ENCODE measurements around the gene ARFGAP2.

The ARFGAP2 gene

DNA sequence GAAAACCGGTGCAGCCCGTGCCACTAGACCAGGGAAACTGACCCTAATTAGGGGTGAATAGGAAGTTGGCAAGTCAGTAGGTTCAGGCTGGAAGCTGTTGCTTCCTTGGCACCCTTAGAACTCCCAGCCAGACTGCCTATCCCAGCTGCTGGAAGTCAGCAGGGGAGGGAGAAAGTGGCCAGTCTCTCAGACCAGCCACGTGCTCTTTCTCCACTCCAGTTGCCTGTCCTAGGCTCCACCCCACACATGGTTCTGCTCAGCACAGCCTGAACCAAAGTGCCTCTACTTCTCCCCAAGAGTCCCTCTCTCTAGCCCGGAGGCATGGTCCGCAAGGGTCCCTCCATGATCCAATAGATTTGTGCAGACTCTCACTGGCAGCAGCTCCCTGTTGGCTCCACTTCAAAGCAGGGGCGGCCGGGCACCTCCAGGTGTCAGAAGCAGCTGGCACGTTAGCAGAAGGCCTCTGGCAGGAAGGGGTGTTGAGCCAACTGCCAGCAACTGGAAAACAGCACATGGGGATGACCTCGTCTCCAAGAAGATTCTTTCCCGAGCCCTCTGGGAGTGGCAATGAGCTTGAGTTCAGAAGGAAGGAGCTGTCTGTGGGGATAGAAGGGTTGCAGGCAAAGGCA is 27.7 kb downstream of the ARFGAP2 start:
- no peak for DNase-seq (ENCODE audit: low spot score)

GRCh38 chr11:47148270-47148669 is 28.4 kb downstream of the ARFGAP2 start:
- no peak for DNase-seq (ENCODE audit: low spot score)

DNA sequence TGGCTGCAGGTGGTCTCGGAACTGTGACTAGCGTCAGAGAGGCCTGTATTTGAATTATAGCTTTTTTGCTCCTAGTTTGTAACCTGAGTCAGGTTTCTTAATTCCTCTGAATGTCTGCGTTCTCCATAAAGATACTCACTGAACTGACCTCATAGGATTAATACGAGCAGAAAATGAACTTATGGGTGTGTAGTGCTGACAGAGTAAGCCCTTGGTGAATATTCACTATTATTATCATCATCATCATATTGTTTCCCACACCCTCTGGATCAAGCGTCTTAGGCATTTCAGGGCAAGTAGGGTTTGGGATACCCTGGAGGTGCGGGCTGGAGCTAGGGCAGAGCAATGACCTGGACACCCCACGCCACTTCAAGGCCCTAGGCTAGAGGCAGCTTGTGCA is 29.0 kb downstream of the ARFGAP2 start:
- DNase-seq (ENCODE audit: low spot score): no peak

DNA sequence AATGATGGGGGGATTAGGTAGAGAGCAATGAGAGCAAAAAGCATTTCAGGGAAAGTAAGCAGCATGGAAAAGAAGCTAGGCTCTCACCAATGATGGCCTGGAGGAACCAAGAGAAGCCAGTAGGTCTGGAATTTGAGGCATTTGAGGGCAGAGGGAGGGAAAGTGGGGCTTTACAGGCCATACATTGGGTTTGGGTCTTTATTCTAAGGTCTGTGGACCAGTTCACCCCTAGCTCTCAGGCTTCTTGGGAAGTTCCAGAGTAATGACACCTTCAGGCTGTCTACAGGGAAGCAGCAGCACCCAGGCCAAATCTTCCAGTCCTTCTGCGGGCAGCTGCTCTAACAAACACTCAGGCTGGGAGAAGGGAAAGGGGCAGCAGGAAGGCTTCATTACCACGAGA is 29.4 kb downstream of the ARFGAP2 start:
- no peak for DNase-seq (ENCODE audit: low spot score)

- no peak for DNase-seq (ENCODE audit: low spot score)
Measured at GRCh38 chr11:47144541-47144940, 32.1 kb downstream of the ARFGAP2 start.

- DNase-seq (ENCODE audit: low spot score): peak; percentile 32
Measured at GRCh38 chr11:47143322-47143721, 33.4 kb downstream of the ARFGAP2 start.

DNA sequence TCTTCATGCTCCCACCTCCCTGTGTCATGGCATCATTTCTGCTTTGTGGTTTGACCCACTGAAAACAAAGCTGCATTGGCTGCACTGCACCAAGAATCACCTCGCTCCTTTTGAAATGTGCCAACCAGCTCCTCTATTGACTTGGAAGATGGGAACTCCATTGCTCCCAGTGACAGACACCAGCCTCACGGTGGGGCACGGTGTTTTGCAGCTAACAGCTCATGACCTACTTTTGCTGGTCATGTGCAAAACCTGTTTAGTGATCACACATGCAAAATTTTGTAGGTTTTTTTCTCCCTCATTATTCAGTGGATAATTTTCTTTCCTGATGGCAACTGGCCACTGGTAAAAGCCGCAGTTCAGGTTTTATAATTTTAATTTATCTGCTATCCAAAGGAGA is 36.8 kb downstream of the ARFGAP2 start:
- no peak for DNase-seq (ENCODE audit: low spot score)

DNA sequence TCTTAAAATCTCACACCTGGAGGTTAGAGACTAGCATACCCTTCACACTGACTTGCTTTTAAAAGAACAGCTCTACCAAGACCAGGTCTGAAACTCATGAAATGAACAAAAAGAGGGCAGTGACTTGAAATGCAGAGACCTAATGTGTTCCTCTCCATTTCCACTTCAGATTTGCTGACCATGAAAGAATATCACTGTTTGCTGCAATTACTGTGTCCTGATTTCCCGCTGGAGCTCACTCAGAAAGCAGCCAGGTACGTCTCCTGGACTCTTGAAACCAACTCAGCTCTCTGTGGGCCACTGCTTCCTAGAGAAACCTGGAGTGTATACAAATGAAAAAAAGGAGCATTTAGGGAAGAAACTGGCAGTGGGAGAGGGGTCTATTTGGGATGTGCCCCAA is 39.2 kb downstream of the ARFGAP2 start:
- no peak for DNase-seq (ENCODE audit: low spot score)

DNA sequence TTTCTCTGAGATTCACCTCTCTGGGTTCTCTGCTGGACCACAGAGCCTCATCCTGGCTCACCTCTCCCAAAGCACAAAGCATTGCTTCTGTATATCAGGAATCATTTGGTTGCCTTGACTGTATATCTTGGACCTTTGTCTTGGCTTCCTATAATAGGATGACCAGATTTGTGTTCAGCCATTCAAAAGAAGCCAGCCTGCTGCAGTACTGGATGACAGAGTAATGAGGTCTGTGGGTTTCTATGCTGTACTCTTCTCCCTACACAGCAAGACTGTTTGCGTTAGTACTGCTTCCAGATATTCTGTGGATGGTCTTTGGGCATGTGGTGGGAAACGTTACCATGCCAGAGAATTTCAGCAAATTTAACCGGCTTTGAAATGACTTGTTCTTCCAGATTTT is 39.8 kb downstream of the ARFGAP2 start:
- no peak for DNase-seq (ENCODE audit: low spot score)

- no peak for DNase-seq (ENCODE audit: low spot score)
Measured at GRCh38 chr11:47136327-47136726, 40.4 kb downstream of the ARFGAP2 start.

GRCh38 chr11:47132981-47133380 is 43.7 kb downstream of the ARFGAP2 start:
- no peak for DNase-seq (ENCODE audit: low spot score)

GRCh38 chr11:47132490-47132889 is 44.2 kb downstream of the ARFGAP2 start:
- DNase-seq (ENCODE audit: low spot score): no peak

GRCh38 chr11:47131136-47131535 is 45.5 kb downstream of the ARFGAP2 start:
- DNase-seq (ENCODE audit: low spot score): no peak

DNA sequence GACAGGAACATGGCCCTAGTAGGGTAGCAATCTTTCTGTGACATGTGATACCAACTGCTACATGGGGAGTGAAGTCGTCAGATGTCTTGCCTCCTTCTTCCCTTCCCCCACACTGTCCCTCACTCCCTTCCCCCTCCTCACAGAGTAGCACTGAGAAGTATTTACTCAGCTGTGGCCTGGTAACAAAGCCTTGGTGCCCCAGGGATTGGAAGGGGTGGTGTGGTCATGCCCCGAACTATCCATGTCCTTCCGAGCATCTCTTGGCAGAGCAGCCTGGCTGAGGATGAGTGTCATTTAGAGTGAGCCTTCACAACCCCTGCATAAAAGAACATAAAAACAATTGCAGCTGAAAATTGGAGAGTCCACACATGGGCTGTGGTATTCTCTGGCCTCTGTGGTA is 46.1 kb downstream of the ARFGAP2 start:
- DNase-seq (ENCODE audit: low spot score): no peak

GRCh38 chr11:47127213-47127612 is 49.5 kb downstream of the ARFGAP2 start:
- no peak for DNase-seq (ENCODE audit: low spot score)

GRCh38 chr11:47125083-47125482 is 51.6 kb downstream of the ARFGAP2 start:
- DNase-seq (ENCODE audit: low spot score): no peak

- DNase-seq (ENCODE audit: low spot score): no peak
Measured at GRCh38 chr11:47124675-47125074, 52.0 kb downstream of the ARFGAP2 start.

- DNase-seq (ENCODE audit: low spot score): no peak
Measured at GRCh38 chr11:47123094-47123493, 53.6 kb downstream of the ARFGAP2 start.

GRCh38 chr11:47121731-47122130 is 54.9 kb downstream of the ARFGAP2 start:
- DNase-seq (ENCODE audit: low spot score): no peak

- no peak for DNase-seq (ENCODE audit: low spot score)
Measured at GRCh38 chr11:47121056-47121455, 55.6 kb downstream of the ARFGAP2 start.

DNA sequence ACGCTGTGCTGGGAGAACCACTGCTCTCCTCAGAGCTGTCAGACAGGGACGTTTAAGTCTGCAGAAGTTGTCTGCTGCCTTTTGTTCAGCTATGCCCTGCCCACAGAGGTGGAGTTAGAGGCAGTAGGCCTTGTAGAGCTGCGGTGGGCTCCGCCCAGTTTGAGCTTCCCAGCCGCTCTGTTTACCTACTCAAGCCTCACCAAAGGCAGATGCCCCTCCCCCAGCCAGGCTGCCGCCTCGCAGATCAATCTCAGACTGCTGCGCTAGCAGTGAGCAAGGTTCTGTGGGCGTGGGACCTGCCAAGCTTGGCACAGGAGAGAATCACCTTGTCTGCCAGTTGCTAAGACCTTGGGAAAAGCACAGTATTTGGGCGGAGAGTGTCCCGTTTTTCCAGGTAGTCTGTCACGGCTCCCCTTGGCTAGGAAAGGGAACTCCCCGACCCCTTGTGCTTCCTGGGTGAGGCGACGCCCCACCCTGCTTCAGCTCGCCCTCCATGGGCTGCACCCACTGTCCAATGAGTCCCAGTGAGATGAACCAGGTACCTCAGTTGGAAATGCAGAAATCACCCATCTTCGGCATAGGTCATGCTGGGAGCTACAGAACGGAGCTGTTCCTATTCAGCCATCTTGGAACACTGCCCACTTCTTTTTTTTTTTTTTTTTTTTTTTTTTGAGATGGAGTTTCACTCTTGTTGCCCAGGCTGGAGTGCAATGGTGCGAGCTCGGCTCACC is 57.6 kb downstream of the ARFGAP2 start:
- DNase-seq (ENCODE audit: low spot score): peak; percentile 3
